Measurements from ENCODE around the gene PACSIN2.

GRCh38 chr22:42880815-42881214 lies 134.1 kb downstream of the PACSIN2 start:
- TF ChIP-seq CTCF (IDR thresholded peaks at IDR 0.05; ENCODE audit: low read length): no peak
- TF ChIP-seq EZH2 (optimal IDR thresholded peaks at IDR 0.05; ENCODE audit: low read depth, low read length): no peak

Data from MM.1S (cell line).